SK-N-SH treated with all-trans-retinoic acid at 6 μM for 48 hours (cell line): Measurements from ENCODE around the gene SH2D2A.

Experiments used
- ATAC-seq: fragments of 200-7000 bp; cut with Tn5 transposase; 3 replicates; pipeline ENCODE4 v1.9.1; 2020; ENCODE audit warnings: mild to moderate bottlenecking, moderate library complexity
- ARNTL ChIP-seq: fragments of 450-650 bp; formaldehyde crosslinking; IDR thresholded peaks from 2 replicates; pipeline ENCODE4 v1.5.0; 2020; ENCODE audit warnings: low read depth, mild to moderate bottlenecking, moderate library complexity, borderline replicate concordance
- BACH2 ChIP-seq: fragments of 250-450 bp; sonication (Bioruptor Pico); IDR thresholded peaks from 2 replicates; pipeline ENCODE4 v1.9.0; 2021; ENCODE audit warnings: mild to moderate bottlenecking, borderline replicate concordance
- CSDC2 ChIP-seq: fragments of 250-450 bp; sonication (Bioruptor Pico); IDR thresholded peaks from 2 replicates; pipeline ENCODE4 v1.5.0; 2020; ENCODE audit warnings: mild to moderate bottlenecking, moderate library complexity
- ISL1 ChIP-seq: fragments of 250-450 bp; sonication (Bioruptor Pico); IDR thresholded peaks from 2 replicates; pipeline ENCODE4 v2.1.2; 2022; ENCODE audit warnings: mild to moderate bottlenecking, moderate library complexity
- OSR1 ChIP-seq: fragments of 250-450 bp; sonication (Bioruptor Pico); IDR thresholded peaks from 2 replicates; pipeline ENCODE4 v1.8.0; 2022; ENCODE audit warnings: moderate library complexity, mild to moderate bottlenecking, inconsistent platforms
- PATZ1 ChIP-seq: fragments of 250-450 bp; sonication (Bioruptor Pico); IDR thresholded peaks from 2 replicates; pipeline ENCODE4 v1.8.0; 2020; ENCODE audit warnings: mild to moderate bottlenecking, moderate library complexity, borderline replicate concordance
- POU6F1 ChIP-seq: fragments of 250-450 bp; sonication (Bioruptor Pico); IDR thresholded peaks from 2 replicates; pipeline ENCODE4 v1.8.0; 2021; ENCODE audit warnings: low read depth, mild to moderate bottlenecking, moderate library complexity, borderline replicate concordance
- PPARA ChIP-seq: fragments of 250-450 bp; sonication (Bioruptor Pico); IDR thresholded peaks from 2 replicates; pipeline ENCODE4 v1.5.0; 2020; ENCODE audit warnings: mild to moderate bottlenecking, borderline replicate concordance
- RARB ChIP-seq: fragments of 250-450 bp; sonication (Bioruptor Pico); IDR thresholded peaks from 2 replicates; pipeline ENCODE4 v1.8.0; 2021; ENCODE audit warnings: mild to moderate bottlenecking, moderate library complexity
- TCF4 ChIP-seq: fragments of 250-450 bp; sonication (Bioruptor Pico); IDR thresholded peaks from 2 replicates; pipeline ENCODE4 v1.8.0; 2021; ENCODE audit warnings: mild to moderate bottlenecking, moderate library complexity, borderline replicate concordance
- TOX ChIP-seq: fragments of 250-450 bp; sonication (Bioruptor Pico); IDR thresholded peaks from 2 replicates; pipeline ENCODE4 v1.8.0; 2021; ENCODE audit warnings: mild to moderate bottlenecking, moderate library complexity, borderline replicate concordance
- TSHZ2 ChIP-seq: fragments of 250-450 bp; sonication (Bioruptor Pico); IDR thresholded peaks from 2 replicates; pipeline ENCODE4 v1.5.0; 2020; ENCODE audit warnings: mild to moderate bottlenecking, moderate library complexity
- ZC3H10 ChIP-seq: fragments of 250-450 bp; sonication (Bioruptor Pico); IDR thresholded peaks from 2 replicates; pipeline ENCODE4 v1.5.1; 2021; ENCODE audit warnings: mild to moderate bottlenecking, moderate library complexity
- ZNF70 ChIP-seq: fragments of 450-650 bp; formaldehyde crosslinking; IDR thresholded peaks from 2 replicates; pipeline ENCODE4 v1.5.0; 2020; ENCODE audit warnings: mild to moderate bottlenecking, moderate library complexity
- ZNF8 ChIP-seq: fragments of 450-650 bp; formaldehyde crosslinking; IDR thresholded peaks from 2 replicates; pipeline ENCODE4 v1.5.0; 2020; ENCODE audit warnings: mild to moderate bottlenecking, moderate library complexity
- TF ChIP-seq, protein P1 (sequence below): fragments of 250-450 bp; sonication (Bioruptor Pico); IDR thresholded peaks from 2 replicates; pipeline ENCODE4 v1.5.1; 2021; ENCODE audit warnings: mild to moderate bottlenecking, moderate library complexity

SH2D2A gene

GRCh38 chr1:156803086-156803851 lies 13.4 kb downstream of the SH2D2A start:
- TF ChIP-seq OSR1 (CRISPR knock-in tag): no peak
- TF ChIP-seq TSHZ2 (CRISPR knock-in tag): no peak
- no peak for TF ChIP-seq TOX (CRISPR knock-in tag)
- TF ChIP-seq ZNF70 (CRISPR knock-in tag): no peak
- TF ChIP-seq, all 23 proteins: peak for 0
- no peak for ATAC-seq

DNA sequence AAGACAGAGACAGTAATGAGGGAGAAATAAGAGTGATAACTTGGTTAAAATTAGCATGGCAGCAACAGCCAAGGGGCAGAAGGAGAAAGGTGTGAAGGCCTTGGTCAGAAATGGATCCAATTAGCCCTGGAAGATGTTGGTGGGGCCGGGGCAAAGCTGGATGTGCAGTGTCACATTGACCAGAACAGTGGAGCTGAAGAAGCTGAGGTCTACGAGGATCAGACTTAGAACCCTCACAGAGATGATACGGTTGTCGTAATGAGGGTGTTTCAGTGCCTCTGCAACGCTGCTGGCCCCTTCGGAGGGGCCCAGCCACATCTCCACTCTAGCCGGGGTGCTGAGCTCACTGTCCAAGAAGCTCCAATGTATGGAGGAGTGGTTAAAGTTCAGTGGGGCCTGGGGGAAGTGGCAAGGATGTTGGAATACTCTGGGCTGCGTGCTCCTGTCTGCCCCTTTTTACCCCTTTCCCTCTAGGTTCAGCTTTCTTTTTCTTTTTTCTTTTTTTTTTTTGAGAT lies 14.2 kb downstream of the SH2D2A start:
- ATAC-seq: no peak
- TF ChIP-seq CSDC2 (CRISPR knock-in tag): no peak
- TF ChIP-seq ZNF8 (CRISPR knock-in tag): no peak
- no peak for TF ChIP-seq ISL1 (CRISPR knock-in tag)
- TF ChIP-seq RARB: no peak
- TF ChIP-seq BACH2 (CRISPR knock-in tag): no peak
- no peak for TF ChIP-seq TSHZ2 (CRISPR knock-in tag)
- no peak for TF ChIP-seq TCF4 (CRISPR knock-in tag)
- TF ChIP-seq, protein P1, sequence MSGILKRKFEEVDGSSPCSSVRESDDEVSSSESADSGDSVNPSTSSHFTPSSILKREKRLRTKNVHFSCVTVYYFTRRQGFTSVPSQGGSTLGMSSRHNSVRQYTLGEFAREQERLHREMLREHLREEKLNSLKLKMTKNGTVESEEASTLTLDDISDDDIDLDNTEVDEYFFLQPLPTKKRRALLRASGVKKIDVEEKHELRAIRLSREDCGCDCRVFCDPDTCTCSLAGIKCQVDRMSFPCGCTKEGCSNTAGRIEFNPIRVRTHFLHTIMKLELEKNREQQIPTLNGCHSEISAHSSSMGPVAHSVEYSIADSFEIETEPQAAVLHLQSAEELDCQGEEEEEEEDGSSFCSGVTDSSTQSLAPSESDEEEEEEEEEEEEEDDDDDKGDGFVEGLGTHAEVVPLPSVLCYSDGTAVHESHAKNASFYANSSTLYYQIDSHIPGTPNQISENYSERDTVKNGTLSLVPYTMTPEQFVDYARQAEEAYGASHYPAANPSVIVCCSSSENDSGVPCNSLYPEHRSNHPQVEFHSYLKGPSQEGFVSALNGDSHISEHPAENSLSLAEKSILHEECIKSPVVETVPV: no peak
- no peak for TF ChIP-seq ARNTL (CRISPR knock-in tag)

GRCh38 chr1:156801409-156802121 lies 15.1 kb downstream of the SH2D2A start:
- peak; percentile 81 for ATAC-seq
- 0 out of 2 replicates have a peak, but pooled peaks have one; percentile 67 for TF ChIP-seq RARB
- TF ChIP-seq, protein P1: 0 out of 2 replicates have a peak, but pooled peaks have one; percentile 55
- peak; percentile 44; the same call in 1 of the 2 replicates for TF ChIP-seq PPARA (CRISPR knock-in tag)
- TF ChIP-seq ZNF70 (CRISPR knock-in tag): no peak
- peak; percentile 83; the same call in 1 of the 2 replicates for TF ChIP-seq TSHZ2 (CRISPR knock-in tag)
- TF ChIP-seq PATZ1 (CRISPR knock-in tag): no peak; the same call in 1 of the 2 replicates
- TF ChIP-seq ZC3H10: peak; percentile 79
- no peak for TF ChIP-seq POU6F1
- no peak for TF ChIP-seq ZNF8 (CRISPR knock-in tag)
- TF ChIP-seq CSDC2 (CRISPR knock-in tag): peak; percentile 77; the same call in 1 of the 2 replicates
- 0 out of 2 replicates have a peak, but pooled peaks have one; percentile 11 for TF ChIP-seq TOX (CRISPR knock-in tag)
- peak; percentile 95 for TF ChIP-seq TCF4 (CRISPR knock-in tag)
